Measurements from ENCODE around the gene TOMM34.

TOMM34 gene

GRCh38 chr20:44961870-44962267, 1.7 kb upstream of the TOMM34 start:
- peak; percentile 52 for DNase-seq

GRCh38 chr20:44961011-44961869, 1.0 kb upstream of the TOMM34 start:
- DNase-seq, result peak; percentile 36

GRCh38 chr20:44959638-44960102, 527 bp downstream of the TOMM34 start:
- DNase-seq, result peak; percentile 32

GRCh38 chr20:44959082-44959637, 1.0 kb downstream of the TOMM34 start:
- peak; percentile 21 for DNase-seq

- no peak for DNase-seq
These were observed 1.9 kb downstream of the TOMM34 start for GRCh38 chr20:44958276-44958675.

GRCh38 chr20:44956410-44956809, 3.8 kb downstream of the TOMM34 start:
- DNase-seq, result no peak

GRCh38 chr20:44955270-44955669, 4.9 kb downstream of the TOMM34 start:
- DNase-seq, result no peak

- no peak for DNase-seq
These were observed 6.0 kb downstream of the TOMM34 start for GRCh38 chr20:44954211-44954610.

- no peak for DNase-seq
These were observed 7.5 kb downstream of the TOMM34 start for GRCh38 chr20:44952731-44953130.

- DNase-seq, result no peak
These were observed 9.8 kb downstream of the TOMM34 start for GRCh38 chr20:44950368-44950767.

GRCh38 chr20:44948513-44948912, 11.7 kb downstream of the TOMM34 start:
- DNase-seq, result no peak

- no peak for DNase-seq
These were observed 12.1 kb downstream of the TOMM34 start for GRCh38 chr20:44948107-44948506.

GRCh38 chr20:44946271-44946852, 13.8 kb downstream of the TOMM34 start:
- DNase-seq, result no peak

- DNase-seq, result no peak
These were observed 14.9 kb downstream of the TOMM34 start for GRCh38 chr20:44945261-44945660.

- no peak for DNase-seq
These were observed 16.4 kb downstream of the TOMM34 start for GRCh38 chr20:44943828-44944227.

GRCh38 chr20:44942264-44942973, 17.8 kb downstream of the TOMM34 start:
- no peak for DNase-seq

- no peak for DNase-seq
These were observed 19.0 kb downstream of the TOMM34 start for GRCh38 chr20:44941120-44941691.

GRCh38 chr20:44938637-44939036, 21.6 kb downstream of the TOMM34 start:
- no peak for DNase-seq

- no peak for DNase-seq
These were observed 23.7 kb downstream of the TOMM34 start for GRCh38 chr20:44936510-44936909.

GRCh38 chr20:44932916-44933315, 27.3 kb downstream of the TOMM34 start:
- DNase-seq, result no peak

GRCh38 chr20:44931911-44932310, 28.3 kb downstream of the TOMM34 start:
- DNase-seq, result no peak

- no peak for DNase-seq
These were observed 29.6 kb downstream of the TOMM34 start for GRCh38 chr20:44930517-44931168.
